ENCODE data around the gene SLC12A8. TPM values are rescaled to one million over a fixed set of nuclear protein-coding genes. Genes with fewer than 3 reads are reported as not detected.

The SLC12A8 gene
- total and polyA plus RNA-seq, 2 experiments from 2014 or later, result 6.9 to 15.9 TPM

DNA sequence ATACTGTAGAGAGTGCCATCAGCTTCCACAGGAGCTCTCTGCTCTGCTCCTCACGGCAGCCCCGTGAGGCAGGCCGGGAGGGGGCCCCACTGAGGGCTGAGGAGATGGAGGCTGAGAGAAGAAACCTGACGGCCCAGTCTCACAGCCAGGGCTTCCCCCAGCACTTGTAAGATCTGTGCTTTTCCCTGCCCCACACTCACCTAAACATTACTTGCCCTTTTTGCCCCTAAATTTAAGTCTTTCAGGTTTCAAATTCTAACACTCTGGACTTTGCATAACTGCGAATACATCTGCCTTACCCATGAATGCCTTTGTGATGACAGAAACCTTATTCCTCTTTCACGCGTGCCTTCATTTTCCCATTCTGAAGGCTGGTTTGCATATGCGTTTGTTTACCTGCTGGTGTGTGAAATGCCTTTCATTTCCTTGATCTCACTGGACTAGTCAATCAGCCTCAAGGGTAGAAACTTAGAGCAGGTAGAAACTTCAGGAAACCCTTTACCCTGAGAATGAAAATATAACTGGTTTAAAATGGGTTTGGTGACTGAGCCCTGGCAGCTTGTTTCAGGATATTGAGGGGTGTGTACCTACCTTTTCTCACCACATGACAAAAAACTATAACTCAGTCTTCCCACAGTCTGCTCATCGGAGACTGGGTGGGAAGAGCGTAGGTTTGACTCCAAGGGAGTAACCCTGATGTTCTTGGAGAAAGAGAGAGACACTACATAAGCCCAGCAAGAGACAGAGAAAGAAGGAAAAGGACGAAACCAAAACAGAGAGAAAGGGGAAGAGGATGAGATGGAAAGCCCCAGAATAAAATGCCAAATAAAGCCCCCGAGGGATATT lies 20.1 kb downstream of the SLC12A8 start:
- peaks cover 11% of the 10 kb centered on the region for H3K4me1 ChIP-seq (ENCODE audit: insufficient read depth)
- no peak overlapping the region for H3K4me3 Mint-ChIP-seq
- peaks cover 8% of the 10 kb centered on the region for H3K27me3 Mint-ChIP-seq (ENCODE audit: insufficient read depth, low read depth, poor library complexity)
- H3K27me3 ChIP-seq (ENCODE audit: insufficient read depth), result no peaks in the 10 kb centered on the region
- no peaks in the 10 kb centered on the region for H3K9me2 ChIP-seq (ENCODE audit: insufficient read depth)
- peak overlapping the region; percentile 83 for H3K27ac ChIP-seq (ENCODE audit: low read depth)
- peaks cover 3% of the 10 kb centered on the region; the same call in 1 of the 3 replicates for H3K9me3 Mint-ChIP-seq
- H4K20me1 ChIP-seq (replicated peaks; ENCODE audit: insufficient read depth), result no peaks in the 10 kb centered on the region
- no peaks in the 10 kb centered on the region; the same call in 1 of the 2 replicates for H3K36me3 ChIP-seq (ENCODE audit: insufficient read depth)
- peak; percentile 85 for ATAC-seq
- no peaks in the 10 kb centered on the region for H3K79me2 ChIP-seq (replicated peaks; ENCODE audit: insufficient read depth)
- peaks cover 46% of the 10 kb centered on the region for H3K4me1 Mint-ChIP-seq
- H2AFZ ChIP-seq, result peak overlapping the region; percentile 39; the same call in 1 of the 2 replicates
- no peak overlapping the region for H3K4me3 ChIP-seq
- peak; percentile 68 for DNase-seq (ENCODE audit: low spot score)
- TF ChIP-seq STAT1 (IDR thresholded peaks at IDR 0.05; ENCODE audit: unreplicated experiment) (no peak), ZNF114 (CRISPR knock-in tag; IDR thresholded peaks at IDR 0.05) (no peak), EZH2 (IDR thresholded peaks at IDR 0.05; ENCODE audit: low read depth, unreplicated experiment) (no peak), NANOG (IDR thresholded peaks at IDR 0.05; ENCODE audit: borderline replicate concordance) (no peak), ZNF331 (CRISPR knock-in tag; IDR thresholded peaks at IDR 0.05; ENCODE audit: low read depth) (no peak), CREB1 (CRISPR knock-in tag; IDR thresholded peaks at IDR 0.05; ENCODE audit: low read depth) (no peak)
- TF ChIP-seq, protein P1, sequence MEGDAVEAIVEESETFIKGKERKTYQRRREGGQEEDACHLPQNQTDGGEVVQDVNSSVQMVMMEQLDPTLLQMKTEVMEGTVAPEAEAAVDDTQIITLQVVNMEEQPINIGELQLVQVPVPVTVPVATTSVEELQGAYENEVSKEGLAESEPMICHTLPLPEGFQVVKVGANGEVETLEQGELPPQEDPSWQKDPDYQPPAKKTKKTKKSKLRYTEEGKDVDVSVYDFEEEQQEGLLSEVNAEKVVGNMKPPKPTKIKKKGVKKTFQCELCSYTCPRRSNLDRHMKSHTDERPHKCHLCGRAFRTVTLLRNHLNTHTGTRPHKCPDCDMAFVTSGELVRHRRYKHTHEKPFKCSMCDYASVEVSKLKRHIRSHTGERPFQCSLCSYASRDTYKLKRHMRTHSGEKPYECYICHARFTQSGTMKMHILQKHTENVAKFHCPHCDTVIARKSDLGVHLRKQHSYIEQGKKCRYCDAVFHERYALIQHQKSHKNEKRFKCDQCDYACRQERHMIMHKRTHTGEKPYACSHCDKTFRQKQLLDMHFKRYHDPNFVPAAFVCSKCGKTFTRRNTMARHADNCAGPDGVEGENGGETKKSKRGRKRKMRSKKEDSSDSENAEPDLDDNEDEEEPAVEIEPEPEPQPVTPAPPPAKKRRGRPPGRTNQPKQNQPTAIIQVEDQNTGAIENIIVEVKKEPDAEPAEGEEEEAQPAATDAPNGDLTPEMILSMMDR (conservative IDR thresholded peaks at IDR 0.05; ENCODE audit: low read depth in 2 of 2), result peak; percentile 44 to 52
- TF ChIP-seq, protein P2, sequence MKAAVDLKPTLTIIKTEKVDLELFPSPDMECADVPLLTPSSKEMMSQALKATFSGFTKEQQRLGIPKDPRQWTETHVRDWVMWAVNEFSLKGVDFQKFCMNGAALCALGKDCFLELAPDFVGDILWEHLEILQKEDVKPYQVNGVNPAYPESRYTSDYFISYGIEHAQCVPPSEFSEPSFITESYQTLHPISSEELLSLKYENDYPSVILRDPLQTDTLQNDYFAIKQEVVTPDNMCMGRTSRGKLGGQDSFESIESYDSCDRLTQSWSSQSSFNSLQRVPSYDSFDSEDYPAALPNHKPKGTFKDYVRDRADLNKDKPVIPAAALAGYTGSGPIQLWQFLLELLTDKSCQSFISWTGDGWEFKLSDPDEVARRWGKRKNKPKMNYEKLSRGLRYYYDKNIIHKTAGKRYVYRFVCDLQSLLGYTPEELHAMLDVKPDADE (IDR thresholded peaks at IDR 0.05), result no peak
- TF ChIP-seq, protein P3, sequence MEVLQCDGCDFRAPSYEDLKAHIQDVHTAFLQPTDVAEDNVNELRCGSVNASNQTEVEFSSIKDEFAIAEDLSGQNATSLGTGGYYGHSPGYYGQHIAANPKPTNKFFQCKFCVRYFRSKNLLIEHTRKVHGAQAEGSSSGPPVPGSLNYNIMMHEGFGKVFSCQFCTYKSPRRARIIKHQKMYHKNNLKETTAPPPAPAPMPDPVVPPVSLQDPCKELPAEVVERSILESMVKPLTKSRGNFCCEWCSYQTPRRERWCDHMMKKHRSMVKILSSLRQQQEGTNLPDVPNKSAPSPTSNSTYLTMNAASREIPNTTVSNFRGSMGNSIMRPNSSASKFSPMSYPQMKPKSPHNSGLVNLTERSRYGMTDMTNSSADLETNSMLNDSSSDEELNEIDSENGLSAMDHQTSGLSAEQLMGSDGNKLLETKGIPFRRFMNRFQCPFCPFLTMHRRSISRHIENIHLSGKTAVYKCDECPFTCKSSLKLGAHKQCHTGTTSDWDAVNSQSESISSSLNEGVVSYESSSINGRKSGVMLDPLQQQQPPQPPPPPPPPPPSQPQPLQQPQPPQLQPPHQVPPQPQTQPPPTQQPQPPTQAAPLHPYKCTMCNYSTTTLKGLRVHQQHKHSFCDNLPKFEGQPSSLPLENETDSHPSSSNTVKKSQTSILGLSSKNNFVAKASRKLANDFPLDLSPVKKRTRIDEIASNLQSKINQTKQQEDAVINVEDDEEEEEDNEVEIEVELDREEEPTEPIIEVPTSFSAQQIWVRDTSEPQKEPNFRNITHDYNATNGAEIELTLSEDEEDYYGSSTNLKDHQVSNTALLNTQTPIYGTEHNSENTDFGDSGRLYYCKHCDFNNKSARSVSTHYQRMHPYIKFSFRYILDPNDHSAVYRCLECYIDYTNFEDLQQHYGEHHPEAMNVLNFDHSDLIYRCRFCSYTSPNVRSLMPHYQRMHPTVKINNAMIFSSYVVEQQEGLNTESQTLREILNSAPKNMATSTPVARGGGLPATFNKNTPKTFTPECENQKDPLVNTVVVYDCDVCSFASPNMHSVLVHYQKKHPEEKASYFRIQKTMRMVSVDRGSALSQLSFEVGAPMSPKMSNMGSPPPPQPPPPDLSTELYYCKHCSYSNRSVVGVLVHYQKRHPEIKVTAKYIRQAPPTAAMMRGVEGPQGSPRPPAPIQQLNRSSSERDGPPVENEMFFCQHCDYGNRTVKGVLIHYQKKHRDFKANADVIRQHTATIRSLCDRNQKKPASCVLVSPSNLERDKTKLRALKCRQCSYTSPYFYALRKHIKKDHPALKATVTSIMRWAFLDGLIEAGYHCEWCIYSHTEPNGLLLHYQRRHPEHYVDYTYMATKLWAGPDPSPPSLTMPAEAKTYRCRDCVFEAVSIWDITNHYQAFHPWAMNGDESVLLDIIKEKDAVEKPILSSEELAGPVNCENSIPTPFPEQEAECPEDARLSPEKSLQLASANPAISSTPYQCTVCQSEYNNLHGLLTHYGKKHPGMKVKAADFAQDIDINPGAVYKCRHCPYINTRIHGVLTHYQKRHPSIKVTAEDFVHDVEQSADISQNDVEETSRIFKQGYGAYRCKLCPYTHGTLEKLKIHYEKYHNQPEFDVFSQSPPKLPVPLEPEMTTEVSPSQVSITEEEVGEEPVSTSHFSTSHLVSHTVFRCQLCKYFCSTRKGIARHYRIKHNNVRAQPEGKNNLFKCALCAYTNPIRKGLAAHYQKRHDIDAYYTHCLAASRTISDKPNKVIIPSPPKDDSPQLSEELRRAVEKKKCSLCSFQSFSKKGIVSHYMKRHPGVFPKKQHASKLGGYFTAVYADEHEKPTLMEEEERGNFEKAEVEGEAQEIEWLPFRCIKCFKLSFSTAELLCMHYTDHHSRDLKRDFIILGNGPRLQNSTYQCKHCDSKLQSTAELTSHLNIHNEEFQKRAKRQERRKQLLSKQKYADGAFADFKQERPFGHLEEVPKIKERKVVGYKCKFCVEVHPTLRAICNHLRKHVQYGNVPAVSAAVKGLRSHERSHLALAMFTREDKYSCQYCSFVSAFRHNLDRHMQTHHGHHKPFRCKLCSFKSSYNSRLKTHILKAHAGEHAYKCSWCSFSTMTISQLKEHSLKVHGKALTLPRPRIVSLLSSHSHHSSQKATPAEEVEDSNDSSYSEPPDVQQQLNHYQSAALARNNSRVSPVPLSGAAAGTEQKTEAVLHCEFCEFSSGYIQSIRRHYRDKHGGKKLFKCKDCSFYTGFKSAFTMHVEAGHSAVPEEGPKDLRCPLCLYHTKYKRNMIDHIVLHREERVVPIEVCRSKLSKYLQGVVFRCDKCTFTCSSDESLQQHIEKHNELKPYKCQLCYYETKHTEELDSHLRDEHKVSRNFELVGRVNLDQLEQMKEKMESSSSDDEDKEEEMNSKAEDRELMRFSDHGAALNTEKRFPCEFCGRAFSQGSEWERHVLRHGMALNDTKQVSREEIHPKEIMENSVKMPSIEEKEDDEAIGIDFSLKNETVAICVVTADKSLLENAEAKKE (CRISPR knock-in tag; IDR thresholded peaks at IDR 0.05), result peak; percentile 32; the same call in 1 of the 2 replicates
- no peaks in the 10 kb centered on the region; the same call in 1 of the 2 replicates for H3F3A ChIP-seq (replicated peaks; ENCODE audit: low read depth)
- peak overlapping the region; percentile 20; the same call in 1 of the 2 replicates for H3K27ac Mint-ChIP-seq
- H3K36me3 Mint-ChIP-seq (ENCODE audit: low read depth), result peaks cover 26% of the 10 kb centered on the region
- H3K4me2 ChIP-seq, result peak overlapping the region; percentile 49
